BJ (cell line): ENCODE measurements around the gene MOV10. TPM values are rescaled to one million over a fixed set of nuclear protein-coding genes. Genes with fewer than 3 reads are reported as not detected.

ENCODE experiments used
- CTCF ChIA-PET: fragments of 350-600 bp; formaldehyde crosslinking; extraction: SDS; loops from one replicate; lab custom pipeline; 2021; ENCODE audit warnings: antibody characterized with exemption, inconsistent platforms; lab: Yijun Ruan, JAX
- POLR2A ChIA-PET: fragments of 300-600 bp; sonication (Branson Sonifier 250); formaldehyde crosslinking; extraction: SDS; loops from one replicate; lab custom pipeline; 2021; ENCODE audit warnings: antibody characterized with exemption; lab: Charles Lee
- DNase-seq: peaks from one replicate; pipeline ENCODE4 v3.0.0-alpha.2; 2011; ENCODE audit warnings: low read depth
- H3K27me3 ChIP-seq: 2 replicates; pipeline ENCODE4 v1.6.0; 2011; ENCODE audit warnings: low read length; ENCODE audit not compliant: control insufficient read depth, insufficient read depth
- H3K36me3 ChIP-seq: 2 replicates; pipeline ENCODE4 v1.5.1; 2011; ENCODE audit warnings: low read length; ENCODE audit not compliant: control insufficient read depth, insufficient read depth
- H3K4me3 ChIP-seq: 2 replicates; pipeline ENCODE4 v1.5.1; 2011; ENCODE audit warnings: low read depth, mild to moderate bottlenecking, control low read depth, low read length
- CTCF ChIP-seq: IDR thresholded peaks from 2 replicates; pipeline ENCODE4 v1.5.1; 2011; ENCODE audit warnings: low read depth, mild to moderate bottlenecking, control low read depth, inconsistent platforms, low read length, moderate library complexity; ENCODE audit not compliant: insufficient read depth
- polyA plus RNA-seq: library from polyadenylated mRNA; depleted of rRNA; stranded (reverse); fragments of >200 nt; gene quantifications from 2 replicates; pipeline ENCODE4 v1.2.3, GENCODE V29; 2011

Gene MOV10
- polyA plus RNA-seq, 1 experiment, result 93.7 TPM

GRCh38 chr1:112707221-112708001 lies 33.0 kb downstream of the MOV10 start:
- H3K36me3 ChIP-seq, result peaks cover 12% of the 10 kb centered on the region
- CTCF ChIA-PET, result interaction anchor here (0.7 to 5.1 kb wide), 18 partner anchors 9 to 1035 kb away, joined by 3 to 28 read pairs (median 4); partner anchors contain the start of genes LRIG2, MOV10 and ST7L
- POLR2A ChIA-PET, result no interaction called here
- H3K27me3 ChIP-seq, result no peaks in the 10 kb centered on the region
- no peak for DNase-seq
- peak overlapping the region; percentile 70 for H3K4me3 ChIP-seq
- TF ChIP-seq CTCF, result peak; percentile 98

- H3K4me3 ChIP-seq, result no peak overlapping the region
- ChIA-PET CTCF (interaction anchor here (0.7 to 5.1 kb wide), 18 partner anchors 8 to 364 kb away, joined by 3 to 28 read pairs (median 4); partner anchors contain the start of genes LRIG2, MOV10 and ST7L), POLR2A (no interaction called here)
- DNase-seq, result no peak
- H3K36me3 ChIP-seq, result peaks cover 7% of the 10 kb centered on the region
- H3K27me3 ChIP-seq, result no peaks in the 10 kb centered on the region
- TF ChIP-seq CTCF, result no peak
Observed at GRCh38 chr1:112708002-112708448, 33.6 kb downstream of the MOV10 start.

- no peak for DNase-seq
- Histone ChIP-seq H3K27me3 (no peaks in the 10 kb centered on the region), H3K36me3 (peaks cover 4% of the 10 kb centered on the region), H3K4me3 (no peak overlapping the region)
- POLR2A ChIA-PET, result no interaction called here
- TF ChIP-seq CTCF, result no peak
- CTCF ChIA-PET, result interaction anchor here (0.7 to 5.1 kb wide), 13 partner anchors 7 to 350 kb away, joined by 3 to 28 read pairs (median 3); partner anchors contain the start of gene MOV10
Observed at GRCh38 chr1:112708489-112708888, 34.0 kb downstream of the MOV10 start.

- DNase-seq, result no peak
- Histone ChIP-seq H3K4me3 (no peak overlapping the region), H3K27me3 (no peaks in the 10 kb centered on the region), H3K36me3 (no peaks in the 10 kb centered on the region; the same call in 1 of the 2 replicates)
- ChIA-PET POLR2A (no interaction called here), CTCF (interaction anchor here (0.9 to 5.1 kb wide), 10 partner anchors 9 to 363 kb away, joined by 3 to 25 read pairs (median 4); partner anchors contain the start of genes CTTNBP2NL, LRIG2, MOV10 and ST7L)
- no peak for TF ChIP-seq CTCF
Observed at GRCh38 chr1:112710159-112710558, 35.7 kb downstream of the MOV10 start.

- CTCF ChIA-PET, result interaction anchor here (0.6 to 5.1 kb wide), 8 partner anchors 9 to 362 kb away, joined by 3 to 25 read pairs (median 4); partner anchors contain the start of genes LRIG2, MOV10 and ST7L
- POLR2A ChIA-PET, result interaction anchor here (0.6 kb wide), 1 partner anchor 197 kb away, joined by 5 read pairs; no protein-coding TSS in a partner anchor
Observed at GRCh38 chr1:112710586-112710985, 36.1 kb downstream of the MOV10 start.

More at GRCh38 chr1:112710586-112710985, 36.1 kb downstream of the MOV10 start:
- no peaks in the 10 kb centered on the region for H3K27me3 ChIP-seq
- no peak for TF ChIP-seq CTCF
- H3K36me3 ChIP-seq, result no peaks in the 10 kb centered on the region; the same call in 1 of the 2 replicates
- no peak overlapping the region for H3K4me3 ChIP-seq
- DNase-seq, result no peak
